Ishikawa (cell line): Measurements from ENCODE around the gene FGGY.

Source experiments
- CEBPB ChIP-seq: IDR thresholded peaks from 2 replicates; pipeline ENCODE4 v1.6.1; 2012
- CREB1 ChIP-seq: IDR thresholded peaks from 2 replicates; pipeline ENCODE4 v1.6.1; 2012; ENCODE audit warnings: low read depth
- EGR1 ChIP-seq: IDR thresholded peaks from 2 replicates; pipeline ENCODE4 v1.6.1; 2012
- EP300 ChIP-seq: IDR thresholded peaks from 2 replicates; pipeline ENCODE4 v1.6.1; 2012; ENCODE audit warnings: borderline replicate concordance
- FOXM1 ChIP-seq: IDR thresholded peaks from 2 replicates; pipeline ENCODE4 v1.6.1; 2012; ENCODE audit warnings: low read depth, borderline replicate concordance
- NFIC ChIP-seq: IDR thresholded peaks from 2 replicates; pipeline ENCODE4 v1.6.1; 2012
- RAD21 ChIP-seq: IDR thresholded peaks from 2 replicates; pipeline ENCODE4 v1.6.1; 2012; ENCODE audit warnings: low read depth
- REST ChIP-seq: IDR thresholded peaks from 2 replicates; pipeline ENCODE4 v1.6.1; 2012; ENCODE audit warnings: low read depth, mild to moderate bottlenecking
- TAF1 ChIP-seq: IDR thresholded peaks from 2 replicates; pipeline ENCODE4 v1.6.1; 2012; ENCODE audit warnings: low read depth, mild to moderate bottlenecking
- TCF12 ChIP-seq: IDR thresholded peaks from 2 replicates; pipeline ENCODE4 v1.6.1; 2012; ENCODE audit warnings: low read depth
- TEAD4 ChIP-seq: IDR thresholded peaks from 2 replicates; pipeline ENCODE4 v1.6.1; 2012
- YY1 ChIP-seq: IDR thresholded peaks from 2 replicates; pipeline ENCODE4 v1.6.1; 2012; ENCODE audit warnings: low read depth
- ZBTB7A ChIP-seq: IDR thresholded peaks from 2 replicates; pipeline ENCODE4 v1.6.1; 2012; ENCODE audit warnings: low read depth
- TF ChIP-seq, protein P1 (sequence below): IDR thresholded peaks from 2 replicates; pipeline ENCODE4 v1.6.1; 2012
- TF ChIP-seq, protein P2 (sequence below): IDR thresholded peaks from 2 replicates; pipeline ENCODE4 v1.6.1; 2012

FGGY gene

GRCh38 chr1:59434336-59434735, 137.4 kb downstream of the FGGY start:
- TF ChIP-seq, protein P1, sequence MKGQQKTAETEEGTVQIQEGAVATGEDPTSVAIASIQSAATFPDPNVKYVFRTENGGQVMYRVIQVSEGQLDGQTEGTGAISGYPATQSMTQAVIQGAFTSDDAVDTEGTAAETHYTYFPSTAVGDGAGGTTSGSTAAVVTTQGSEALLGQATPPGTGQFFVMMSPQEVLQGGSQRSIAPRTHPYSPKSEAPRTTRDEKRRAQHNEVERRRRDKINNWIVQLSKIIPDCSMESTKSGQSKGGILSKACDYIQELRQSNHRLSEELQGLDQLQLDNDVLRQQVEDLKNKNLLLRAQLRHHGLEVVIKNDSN: no peak
- TF ChIP-seq TEAD4 (no peak), REST (no peak), RAD21 (no peak), CEBPB (no peak), EP300 (no peak), CREB1 (no peak), NFIC (no peak), TCF12 (no peak), FOXM1 (no peak), ZBTB7A (no peak), EGR1 (no peak), YY1 (no peak)
- TF ChIP-seq, protein P2, sequence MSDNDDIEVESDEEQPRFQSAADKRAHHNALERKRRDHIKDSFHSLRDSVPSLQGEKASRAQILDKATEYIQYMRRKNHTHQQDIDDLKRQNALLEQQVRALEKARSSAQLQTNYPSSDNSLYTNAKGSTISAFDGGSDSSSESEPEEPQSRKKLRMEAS: no peak

- no peak for TF ChIP-seq EP300
- no peak for TF ChIP-seq TAF1
- no peak for TF ChIP-seq TEAD4
- no peak for TF ChIP-seq ZBTB7A
- no peak for TF ChIP-seq TCF12
- TF ChIP-seq YY1: no peak
- TF ChIP-seq, protein P2: no peak
- no peak for TF ChIP-seq CEBPB
- no peak for TF ChIP-seq EGR1
- no peak for TF ChIP-seq NFIC
- TF ChIP-seq CREB1: no peak
- no peak for TF ChIP-seq FOXM1
Observed at GRCh38 chr1:59436637-59437036, 139.7 kb downstream of the FGGY start.

DNA sequence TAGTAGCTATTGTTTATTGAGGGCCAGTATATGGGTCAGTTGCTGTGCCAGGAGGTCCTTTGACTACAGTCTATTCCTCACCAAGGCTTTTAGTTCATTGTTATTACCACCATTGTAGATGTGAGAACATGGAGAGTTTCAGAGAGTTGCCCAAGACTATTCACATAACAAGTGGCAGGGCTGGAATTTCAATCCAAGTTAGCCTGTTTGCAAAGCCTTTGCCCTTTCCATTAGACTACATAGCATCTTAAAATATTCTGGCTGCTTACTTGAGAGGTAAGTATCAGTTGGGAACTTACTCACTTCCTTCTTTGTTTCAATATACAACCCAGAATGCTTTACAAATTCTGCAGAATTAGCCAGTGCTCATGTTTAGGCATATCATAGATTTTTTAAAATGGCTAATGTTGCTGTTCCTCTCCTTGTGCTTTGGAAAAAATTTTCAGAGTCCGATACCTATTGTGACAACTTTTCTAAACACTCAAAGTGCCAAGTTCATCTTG, 141.2 kb downstream of the FGGY start:
- no peak for TF ChIP-seq TEAD4
- TF ChIP-seq NFIC: no peak
- TF ChIP-seq, protein P2: no peak
- no peak for TF ChIP-seq FOXM1
- no peak for TF ChIP-seq REST
- no peak for TF ChIP-seq EGR1
- TF ChIP-seq CREB1: no peak
- no peak for TF ChIP-seq TAF1
- TF ChIP-seq TCF12: no peak
- TF ChIP-seq, protein P1: no peak
- TF ChIP-seq ZBTB7A: no peak
- TF ChIP-seq YY1: no peak
- no peak for TF ChIP-seq RAD21
- no peak for TF ChIP-seq EP300
- no peak for TF ChIP-seq CEBPB

GRCh38 chr1:59442492-59442891, 145.6 kb downstream of the FGGY start:
- TF ChIP-seq EP300 (no peak), FOXM1 (no peak), YY1 (no peak), EGR1 (no peak), CEBPB (no peak), CREB1 (no peak), REST (no peak), ZBTB7A (no peak), TCF12 (no peak), RAD21 (no peak)
- TF ChIP-seq, protein P1: no peak
